Tibial nerve (tissue), 4 donors: ENCODE measurements around the gene PARN. TPM values are rescaled to one million over a fixed set of nuclear protein-coding genes. Genes with fewer than 3 reads are reported as not detected.
"Not testable (repeated sequence)": the region's sequence is repeated elsewhere in the genome, so short reads cannot be mapped to it uniquely, and the experiment has no call there.

Source experiments
- DNase-seq, 2 donors: peaks; one replicate each; pipeline ENCODE4 v3.0.0-alpha.2; 2019; ENCODE audit warnings: low spot score in 2 of 2
- H3K27ac ChIP-seq, 4 donors: fragments of 200-600 bp; sonication (generic) in 3 of 4; one replicate each; pipeline ENCODE4 v1.5.1; 2017 to 2019; ENCODE audit warnings: mild to moderate bottlenecking in 1 of 4
- H3K27me3 ChIP-seq, 2 donors: fragments of 200-600 bp; sonication (generic) in 1 of 2; one replicate each; pipeline versions ENCODE4 v1.5.1 to v1.6.0; 2017 to 2019
- H3K36me3 ChIP-seq, 3 donors: fragments of 200-600 bp; sonication (generic); one replicate each; pipeline ENCODE4 v1.5.1; 2018 to 2019
- H3K4me1 ChIP-seq, 4 donors: fragments of 200-600 bp; sonication (generic) in 3 of 4; one replicate each; pipeline ENCODE4 v1.5.1; 2017 to 2019
- H3K4me3 ChIP-seq, 4 donors: fragments of 200-600 bp; sonication (generic) in 3 of 4; one replicate each; pipeline ENCODE4 v1.5.1; 2017 to 2019; ENCODE audit warnings: mild to moderate bottlenecking in 1 of 4, moderate library complexity in 1 of 4
- H3K9me3 ChIP-seq, 4 donors: fragments of 200-600 bp; sonication (generic) in 3 of 4; one replicate each; pipeline ENCODE4 v1.5.1; 2017 to 2019
- EP300 ChIP-seq, 2 donors: sonication (generic); formaldehyde crosslinking; IDR thresholded peaks; one replicate each; pipeline ENCODE4 v1.6.1; 2017; ENCODE audit warnings: antibody characterized with exemption in 2 of 2, mild to moderate bottlenecking in 1 of 2
- POLR2A ChIP-seq, 2 donors: fragments of 450-650 bp; IDR thresholded peaks; one replicate each; pipeline ENCODE4 v1.6.1; 2017; ENCODE audit warnings: antibody characterized with exemption in 2 of 2, mild to moderate bottlenecking in 2 of 2, moderate library complexity in 2 of 2
- WGBS, 2 donors: methylation state at CpG; one replicate each; pipeline ENCODE4 v1.1.5; 2018; 5-methylcytosine and 5-hydroxymethylcytosine counted together
- total RNA-seq, 4 donors: library from RNA; depleted of rRNA; stranded (reverse); fragments of >200 nt; gene quantifications; one replicate each; pipeline ENCODE4 v1.1.0, GENCODE V29; 2016
- TF ChIP-seq, protein P1 (sequence below), 5 experiments: fragments of 200-600 bp in 3 of 5; fragments of 450-650 bp in 2 of 5; sonication (generic) in 3 of 5; IDR thresholded peaks; one replicate each; pipeline ENCODE4 v1.5.1; 2016 to 2019; ENCODE audit warnings: antibody characterized with exemption in 5 of 5, mild to moderate bottlenecking in 3 of 5, moderate library complexity in 2 of 5

The PARN gene
- total RNA-seq, 4 donors from 2014 or later, result 36.5 to 49.8 (median 40.6) TPM

DNA sequence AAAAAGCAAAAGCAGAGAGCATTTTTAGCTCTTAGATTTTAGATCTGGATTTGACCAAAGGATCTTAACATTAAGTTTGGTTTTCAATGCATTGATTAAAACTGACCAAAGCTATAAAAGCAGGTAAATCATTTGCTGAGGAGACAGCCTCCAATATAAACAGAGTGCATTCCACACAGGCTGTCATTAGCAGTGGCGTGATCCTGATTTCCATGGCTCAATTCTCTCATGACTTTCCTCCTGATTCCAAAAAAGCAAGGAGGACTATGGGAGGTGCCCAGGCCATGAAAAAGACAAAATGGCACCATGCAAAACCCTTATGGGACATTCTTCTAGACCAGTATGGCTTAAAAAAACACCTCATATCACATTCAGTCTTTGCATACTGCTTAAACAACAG is 53.5 kb downstream of the PARN start:
- Histone ChIP-seq H3K27me3 (no peaks in the 10 kb centered on the region), H3K9me3 (peaks cover 0 to 6% (median 0%) of the 10 kb centered on the region in 4 donors), H3K4me1 (no peaks in the 10 kb centered on the region), H3K27ac (no peak overlapping the region), H3K4me3 (no peak overlapping the region), H3K36me3 (peaks cover 2 to 96% (median 40%) of the 10 kb centered on the region in 3 donors)
- TF ChIP-seq EP300 (IDR thresholded peaks at IDR 0.05) (no peak), POLR2A (IDR thresholded peaks at IDR 0.05) (no peak)
- TF ChIP-seq, protein P1, sequence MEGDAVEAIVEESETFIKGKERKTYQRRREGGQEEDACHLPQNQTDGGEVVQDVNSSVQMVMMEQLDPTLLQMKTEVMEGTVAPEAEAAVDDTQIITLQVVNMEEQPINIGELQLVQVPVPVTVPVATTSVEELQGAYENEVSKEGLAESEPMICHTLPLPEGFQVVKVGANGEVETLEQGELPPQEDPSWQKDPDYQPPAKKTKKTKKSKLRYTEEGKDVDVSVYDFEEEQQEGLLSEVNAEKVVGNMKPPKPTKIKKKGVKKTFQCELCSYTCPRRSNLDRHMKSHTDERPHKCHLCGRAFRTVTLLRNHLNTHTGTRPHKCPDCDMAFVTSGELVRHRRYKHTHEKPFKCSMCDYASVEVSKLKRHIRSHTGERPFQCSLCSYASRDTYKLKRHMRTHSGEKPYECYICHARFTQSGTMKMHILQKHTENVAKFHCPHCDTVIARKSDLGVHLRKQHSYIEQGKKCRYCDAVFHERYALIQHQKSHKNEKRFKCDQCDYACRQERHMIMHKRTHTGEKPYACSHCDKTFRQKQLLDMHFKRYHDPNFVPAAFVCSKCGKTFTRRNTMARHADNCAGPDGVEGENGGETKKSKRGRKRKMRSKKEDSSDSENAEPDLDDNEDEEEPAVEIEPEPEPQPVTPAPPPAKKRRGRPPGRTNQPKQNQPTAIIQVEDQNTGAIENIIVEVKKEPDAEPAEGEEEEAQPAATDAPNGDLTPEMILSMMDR (IDR thresholded peaks at IDR 0.05), result no peak
- no peak for DNase-seq
- WGBS, 2 donors, result 91 to 100% methylated on average over 1 of the region's 1 CpG

DNA sequence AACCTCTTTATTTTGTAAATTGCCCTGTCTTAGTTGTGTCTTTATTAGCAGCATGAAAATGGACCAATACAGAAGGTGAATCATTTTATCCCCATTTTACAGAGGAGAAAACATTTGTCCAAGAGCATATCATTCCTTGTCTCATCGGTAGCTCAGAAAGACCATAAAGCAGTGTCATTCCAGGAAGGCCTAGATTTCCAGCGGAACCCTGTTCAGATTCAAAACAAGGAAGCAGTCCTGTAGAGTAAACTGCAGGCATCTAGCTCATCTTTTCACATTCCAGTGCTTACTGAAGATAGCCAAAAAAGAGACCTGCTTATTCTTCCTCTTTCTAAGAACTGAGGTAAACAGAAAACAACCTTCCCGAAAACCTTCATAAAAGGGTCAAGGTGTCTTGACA is 54.0 kb downstream of the PARN start:
- Histone ChIP-seq H3K4me3 (no peak overlapping the region), H3K27ac (no peak overlapping the region), H3K9me3 (peaks cover 0 to 6% (median 0%) of the 10 kb centered on the region in 4 donors), H3K36me3 (peaks cover 0 to 92% (median 36%) of the 10 kb centered on the region in 3 donors), H3K27me3 (no peaks in the 10 kb centered on the region), H3K4me1 (no peaks in the 10 kb centered on the region)
- no peak for DNase-seq
- 94 to 95% methylated on average over 3 of the region's 3 CpGs for WGBS, 2 donors
- TF ChIP-seq, protein P1 (IDR thresholded peaks at IDR 0.05), result no peak
- TF ChIP-seq EP300 (IDR thresholded peaks at IDR 0.05), result no peak

DNA sequence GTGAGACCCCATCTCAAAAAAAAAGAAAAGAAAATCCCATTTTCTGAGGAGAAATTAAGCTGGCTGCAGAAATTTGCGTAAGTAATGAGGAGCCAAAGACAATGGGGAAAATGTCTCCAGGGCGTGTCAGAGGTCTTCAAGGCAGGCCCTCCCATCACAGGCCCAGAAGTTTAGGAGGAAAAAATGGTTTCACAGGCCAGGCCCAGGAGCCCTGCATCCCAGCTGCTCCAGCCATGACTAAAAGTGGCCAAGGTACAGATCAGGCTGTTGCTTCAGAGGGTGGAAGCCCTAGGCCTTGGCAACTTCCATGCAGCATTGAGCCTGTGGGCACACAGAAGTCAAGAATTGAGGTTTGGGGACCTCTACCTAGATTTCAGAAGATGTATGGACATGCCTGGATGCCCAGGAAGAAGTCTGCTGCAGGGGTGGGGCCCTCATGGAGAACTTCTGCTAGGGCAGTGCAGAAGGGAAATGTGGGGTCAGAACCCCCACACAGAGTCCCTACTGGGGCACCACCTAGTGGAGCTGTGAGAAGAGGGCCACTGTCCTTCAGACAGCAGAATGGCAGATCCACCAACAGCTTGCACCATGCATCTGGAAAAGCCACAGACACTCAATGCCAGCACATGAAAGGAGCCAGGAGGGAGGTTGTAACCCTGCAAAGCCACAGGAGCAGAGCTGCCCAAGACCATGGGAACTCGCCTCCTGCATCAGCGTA is 55.2 kb downstream of the PARN start:
- H3K27me3 ChIP-seq, H3K9me3 ChIP-seq, H3K4me1 ChIP-seq, H3K4me3 ChIP-seq, H3K27ac ChIP-seq, DNase-seq: not testable (repeated sequence)
- H3K36me3 ChIP-seq, result peaks cover 0 to 89% (median 24%) of the 10 kb centered on the region in 3 donors
- WGBS, 2 donors, result 93 to 99% methylated on average over 4 of the region's 4 CpGs

DNA sequence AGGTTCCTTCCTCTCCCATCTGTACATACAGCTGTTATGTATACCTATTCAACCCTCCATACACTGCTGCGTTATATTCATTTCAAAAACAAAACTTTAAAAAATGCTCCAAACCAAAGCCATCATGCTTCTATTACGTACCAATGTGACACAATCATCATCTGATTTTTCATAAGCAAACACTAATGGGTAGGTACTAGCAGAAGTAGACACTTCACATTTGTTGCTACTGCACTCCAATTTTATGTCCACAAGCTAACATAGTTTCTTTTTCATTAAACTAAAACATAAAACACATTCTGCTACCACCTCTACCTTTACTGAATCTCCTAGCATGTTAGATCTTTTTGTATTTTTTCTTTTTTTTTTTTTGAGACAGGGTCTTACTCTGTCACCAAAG is 57.5 kb downstream of the PARN start:
- DNase-seq, result no peak
- Histone ChIP-seq H3K4me3 (no peak overlapping the region), H3K9me3 (peaks cover 0 to 6% (median 0%) of the 10 kb centered on the region in 4 donors), H3K4me1 (no peaks in the 10 kb centered on the region), H3K27ac (no peak overlapping the region), H3K27me3 (no peaks in the 10 kb centered on the region), H3K36me3 (peaks cover 0 to 70% (median 10%) of the 10 kb centered on the region in 3 donors)
- 89 to 93% methylated on average over 2 of the region's 2 CpGs for WGBS, 2 donors
- TF ChIP-seq, protein P1 (IDR thresholded peaks at IDR 0.05), result no peak
- no peak for TF ChIP-seq POLR2A (IDR thresholded peaks at IDR 0.05)
- no peak for TF ChIP-seq EP300 (IDR thresholded peaks at IDR 0.05)

DNA sequence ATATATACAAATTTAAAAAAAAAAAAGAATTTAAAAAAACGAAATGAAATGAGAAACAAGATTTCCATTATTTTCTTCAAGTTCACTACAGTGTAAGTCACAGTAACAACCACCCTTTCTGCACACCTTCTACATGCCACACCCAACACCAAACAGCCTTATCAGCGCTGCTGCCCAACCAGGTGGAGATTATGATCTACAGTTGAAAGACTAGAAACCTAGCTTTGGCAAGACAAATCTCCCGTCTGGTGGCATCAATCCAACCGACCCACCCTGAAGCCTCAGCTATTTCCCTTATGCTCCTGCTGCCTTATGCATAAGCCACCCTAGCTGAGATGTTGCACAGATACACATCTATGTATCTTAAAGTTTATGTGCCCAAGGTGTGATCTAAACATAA is 60.8 kb downstream of the PARN start:
- 83 to 85% methylated on average over 4 of the region's 4 CpGs for WGBS, 2 donors
- TF ChIP-seq, protein P1 (IDR thresholded peaks at IDR 0.05), result no peak
- TF ChIP-seq EP300 (IDR thresholded peaks at IDR 0.05), result no peak
- no peak for TF ChIP-seq POLR2A (IDR thresholded peaks at IDR 0.05)
- Histone ChIP-seq H3K36me3 (peaks cover 0 to 38% (median 0%) of the 10 kb centered on the region in 3 donors), H3K9me3 (peaks cover 0 to under 1% (median 0%) of the 10 kb centered on the region in 4 donors), H3K4me3 (no peak overlapping the region), H3K27ac (no peak overlapping the region), H3K27me3 (no peaks in the 10 kb centered on the region), H3K4me1 (peaks cover 0 to 15% (median 0%) of the 10 kb centered on the region in 4 donors)
- DNase-seq, result no peak
